ENCODE measurements around the gene SLC39A11.
"Not testable (repeated sequence)": the region's sequence is repeated elsewhere in the genome, so short reads cannot be mapped to it uniquely, and the experiment has no call there.

Gene SLC39A11

GRCh38 chr17:73098919-73099318 is 6.4 kb upstream of the SLC39A11 start:
- H3K36me3 ChIP-seq = no peaks in the 10 kb centered on the region
- no peak for TF ChIP-seq CTCF (IDR thresholded peaks at IDR 0.05; ENCODE audit: low read depth, low read length)
- H3K27ac ChIP-seq = no peak overlapping the region
- DNase-seq = no peak
- H3K4me3 ChIP-seq (ENCODE audit: low read depth, low read length) = no peak overlapping the region
- H3K9me3 ChIP-seq (ENCODE audit: severe bottlenecking) = peaks cover 10% of the 10 kb centered on the region
- H3K27me3 ChIP-seq (ENCODE audit: insufficient read depth, low read depth, severe bottlenecking) = no peaks in the 10 kb centered on the region

- H3K36me3 ChIP-seq; H3K27me3 ChIP-seq (ENCODE audit: insufficient read depth, low read depth, severe bottlenecking); H3K4me3 ChIP-seq (ENCODE audit: low read depth, low read length); DNase-seq; H3K27ac ChIP-seq: not testable (repeated sequence)
- peaks cover 10% of the 10 kb centered on the region for H3K9me3 ChIP-seq (ENCODE audit: severe bottlenecking)
Observed at GRCh38 chr17:73097973-73098765, 5.7 kb upstream of the SLC39A11 start.

GRCh38 chr17:73096866-73097265 is 4.4 kb upstream of the SLC39A11 start:
- TF ChIP-seq CTCF (IDR thresholded peaks at IDR 0.05; ENCODE audit: low read depth, low read length) = no peak
- Histone ChIP-seq H3K27me3 (ENCODE audit: insufficient read depth, low read depth, severe bottlenecking) (no peaks in the 10 kb centered on the region), H3K36me3 (no peaks in the 10 kb centered on the region), H3K4me3 (ENCODE audit: low read depth, low read length) (no peak overlapping the region), H3K9me3 (ENCODE audit: severe bottlenecking) (peaks cover 2% of the 10 kb centered on the region), H3K27ac (no peak overlapping the region)
- no peak for DNase-seq

GRCh38 chr17:73096211-73096610 is 3.7 kb upstream of the SLC39A11 start:
- no peak for DNase-seq
- TF ChIP-seq CTCF (IDR thresholded peaks at IDR 0.05; ENCODE audit: low read depth, low read length) = no peak
- H3K4me3 ChIP-seq (ENCODE audit: low read depth, low read length) = no peak overlapping the region
- H3K27me3 ChIP-seq (ENCODE audit: insufficient read depth, low read depth, severe bottlenecking) = no peaks in the 10 kb centered on the region
- H3K36me3 ChIP-seq = no peaks in the 10 kb centered on the region
- peaks cover 2% of the 10 kb centered on the region for H3K9me3 ChIP-seq (ENCODE audit: severe bottlenecking)
- no peak overlapping the region for H3K27ac ChIP-seq

- no peaks in the 10 kb centered on the region for H3K27me3 ChIP-seq (ENCODE audit: insufficient read depth, low read depth, severe bottlenecking)
- H3K36me3 ChIP-seq = no peaks in the 10 kb centered on the region; the same call in 1 of the 2 replicates
- no peak for DNase-seq
- TF ChIP-seq CTCF (IDR thresholded peaks at IDR 0.05; ENCODE audit: low read depth, low read length) = no peak
- peak overlapping the region; percentile 14; the same call in 1 of the 2 replicates for H3K27ac ChIP-seq
- no peak overlapping the region for H3K4me3 ChIP-seq (ENCODE audit: low read depth, low read length)
- H3K9me3 ChIP-seq (ENCODE audit: severe bottlenecking) = peaks cover 2% of the 10 kb centered on the region
Observed at GRCh38 chr17:73093286-73093685, 798 bp upstream of the SLC39A11 start.

GRCh38 chr17:73091770-73092522 is 542 bp downstream of the SLC39A11 start:
- H3K4me3 ChIP-seq (ENCODE audit: low read depth, low read length) = peak overlapping the region; percentile 58
- no peak for TF ChIP-seq CTCF (IDR thresholded peaks at IDR 0.05; ENCODE audit: low read depth, low read length)
- DNase-seq = peak; percentile 33
- H3K36me3 ChIP-seq = peaks cover 7% of the 10 kb centered on the region
- H3K27ac ChIP-seq = peak overlapping the region; percentile 71
- H3K9me3 ChIP-seq (ENCODE audit: severe bottlenecking) = peaks cover 2% of the 10 kb centered on the region
- H3K27me3 ChIP-seq (ENCODE audit: insufficient read depth, low read depth, severe bottlenecking) = no peaks in the 10 kb centered on the region

All from WERI-Rb-1 (cell line).